HEK293T (cell line): Measurements from ENCODE around the gene TRIM7.

ENCODE experiments used
- BHLHE40 ChIP-seq: fragments of 450-650 bp; IDR thresholded peaks from 2 replicates; pipeline ENCODE4 v1.6.1; 2016; ENCODE audit warnings: mild to moderate bottlenecking, moderate library complexity, borderline replicate concordance
- CTBP1 ChIP-seq: fragments of 450-650 bp; IDR thresholded peaks from 2 replicates; pipeline ENCODE4 v1.6.1; 2016; ENCODE audit warnings: borderline replicate concordance
- ELF4 ChIP-seq: fragments of 450-650 bp; IDR thresholded peaks from 2 replicates; pipeline ENCODE4 v1.6.1; 2017; ENCODE audit warnings: antibody characterized with exemption
- FOXA1 ChIP-seq: fragments of 450-650 bp; IDR thresholded peaks from 2 replicates; pipeline ENCODE4 v1.6.1; 2016; ENCODE audit warnings: mild to moderate bottlenecking
- FOXK2 ChIP-seq: fragments of 450-650 bp; IDR thresholded peaks from 2 replicates; pipeline ENCODE4 v1.6.1; 2016; ENCODE audit warnings: mild to moderate bottlenecking
- FOXM1 ChIP-seq: fragments of 450-650 bp; IDR thresholded peaks from 2 replicates; pipeline ENCODE4 v1.6.1; 2017; ENCODE audit warnings: mild to moderate bottlenecking, borderline replicate concordance
- HDGF ChIP-seq: fragments of 450-650 bp; IDR thresholded peaks from 2 replicates; pipeline ENCODE4 v1.6.1; 2017; ENCODE audit warnings: antibody characterized with exemption, borderline replicate concordance
- L3MBTL2 ChIP-seq: fragments of 450-650 bp; conservative IDR thresholded peaks from 2 replicates; pipeline ENCODE4 v1.6.1; 2016; ENCODE audit warnings: mild to moderate bottlenecking
- SP1 ChIP-seq: fragments of 450-650 bp; IDR thresholded peaks from 2 replicates; pipeline ENCODE4 v1.6.1; 2017
- SUZ12 ChIP-seq: fragments of 450-650 bp; IDR thresholded peaks from 2 replicates; pipeline ENCODE4 v1.6.1; 2016; ENCODE audit warnings: mild to moderate bottlenecking
- TARDBP ChIP-seq: fragments of 450-650 bp; IDR thresholded peaks from 2 replicates; pipeline ENCODE4 v1.6.1; 2016
- ZNF384 ChIP-seq: fragments of 450-650 bp; IDR thresholded peaks from 2 replicates; pipeline ENCODE4 v1.6.1; 2016
- TF ChIP-seq, protein P1 (sequence below): fragments of 450-650 bp; IDR thresholded peaks from 2 replicates; pipeline ENCODE4 v1.6.1; 2016

DNA sequence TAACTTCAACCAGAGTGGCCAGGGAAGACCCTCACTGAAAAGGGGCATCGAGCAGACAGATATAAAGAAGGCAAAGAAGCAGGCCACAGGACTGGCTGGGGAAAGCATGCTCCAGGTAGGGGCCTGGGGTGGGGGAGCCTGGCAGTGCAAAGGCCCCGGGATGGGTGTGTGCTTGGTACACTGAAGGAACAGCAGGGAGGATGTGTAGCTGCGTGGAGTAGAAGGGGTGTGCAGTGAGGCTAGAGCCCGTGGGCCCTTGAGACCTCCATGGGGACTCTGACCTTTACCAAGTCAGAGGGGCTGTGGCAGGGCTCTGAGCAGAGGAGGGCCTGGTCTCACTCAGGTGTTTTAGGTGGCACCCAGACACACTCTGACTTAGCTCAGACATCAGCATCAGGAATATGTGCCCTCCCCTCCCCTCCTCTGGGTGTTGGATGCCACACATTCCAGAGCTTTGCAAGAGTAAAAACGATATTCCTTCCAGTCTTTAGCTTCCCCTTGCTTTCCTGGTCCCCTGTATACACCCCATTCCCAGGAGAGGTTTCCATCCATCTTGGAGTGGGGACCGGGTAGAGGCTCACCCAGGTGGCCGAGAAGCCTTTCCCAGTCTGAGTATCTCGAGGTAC lies 7.6 kb downstream of the TRIM7 start:
- TF ChIP-seq ZNF384 (no peak), ELF4 (no peak), BHLHE40 (no peak), TARDBP (no peak), HDGF (no peak), SP1 (no peak), FOXK2 (no peak), FOXA1 (no peak), CTBP1 (no peak), SUZ12 (no peak), FOXM1 (no peak), L3MBTL2 (no peak)
- TF ChIP-seq, protein P1, sequence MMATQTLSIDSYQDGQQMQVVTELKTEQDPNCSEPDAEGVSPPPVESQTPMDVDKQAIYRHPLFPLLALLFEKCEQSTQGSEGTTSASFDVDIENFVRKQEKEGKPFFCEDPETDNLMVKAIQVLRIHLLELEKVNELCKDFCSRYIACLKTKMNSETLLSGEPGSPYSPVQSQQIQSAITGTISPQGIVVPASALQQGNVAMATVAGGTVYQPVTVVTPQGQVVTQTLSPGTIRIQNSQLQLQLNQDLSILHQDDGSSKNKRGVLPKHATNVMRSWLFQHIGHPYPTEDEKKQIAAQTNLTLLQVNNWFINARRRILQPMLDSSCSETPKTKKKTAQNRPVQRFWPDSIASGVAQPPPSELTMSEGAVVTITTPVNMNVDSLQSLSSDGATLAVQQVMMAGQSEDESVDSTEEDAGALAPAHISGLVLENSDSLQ: no peak
